Lung (tissue), 12 donors: ENCODE data around the gene FOXP3. TPM values are rescaled to one million over a fixed set of nuclear protein-coding genes. Genes with fewer than 3 reads are reported as not detected.

Experiments
- ATAC-seq: fragments of 200-7000 bp; cut with Tn5 transposase; one replicate; pipeline ENCODE4 v1.9.1; 2020; ENCODE audit warnings: moderate number of reproducible peaks; ENCODE audit not compliant: insufficient read depth, low FRiP score
- DNase-seq, 3 donors: peaks; one replicate each; pipeline ENCODE4 v3.0.0-alpha.2; 2013 to 2017
- H3K27ac ChIP-seq, 2 donors: one replicate each; pipeline ENCODE4 v1.5.1; 2013; ENCODE audit warnings: mild to moderate bottlenecking in 2 of 2, moderate library complexity in 2 of 2, control low read depth in 1 of 2, inconsistent platforms in 1 of 2, low read depth in 1 of 2, low read length in 1 of 2
- H3K27me3 ChIP-seq, 3 donors: one replicate each; pipeline ENCODE4 v1.5.1; 2013; ENCODE audit warnings: low read length in 2 of 3; ENCODE audit not compliant: control insufficient read depth in 3 of 3, insufficient read depth in 3 of 3
- H3K36me3 ChIP-seq, 4 donors: one replicate each; pipeline ENCODE4 v1.5.1; 2013; ENCODE audit warnings: low read length in 4 of 4, mild to moderate bottlenecking in 1 of 4, moderate library complexity in 1 of 4; ENCODE audit not compliant: control insufficient read depth in 4 of 4, insufficient read depth in 4 of 4
- H3K4me1 ChIP-seq, 5 donors: one replicate each; pipeline ENCODE4 v1.5.1; 2013; ENCODE audit warnings: low read length in 5 of 5, mild to moderate bottlenecking in 2 of 5, moderate library complexity in 1 of 5; ENCODE audit not compliant: control insufficient read depth in 5 of 5, insufficient read depth in 5 of 5
- H3K4me3 ChIP-seq: one replicate; pipeline ENCODE4 v1.5.1; 2013; ENCODE audit warnings: mild to moderate bottlenecking, control low read depth, moderate library complexity
- H3K9ac ChIP-seq, 2 donors: one replicate each; pipeline ENCODE4 v1.5.1; 2013; ENCODE audit warnings: low read length in 2 of 2, control low read depth in 1 of 2; ENCODE audit not compliant: insufficient read depth in 1 of 2
- H3K9me3 ChIP-seq, 4 donors: one replicate each; pipeline ENCODE4 v1.5.1; 2013; ENCODE audit warnings: low read length in 3 of 4, mild to moderate bottlenecking in 1 of 4, moderate library complexity in 1 of 4; ENCODE audit not compliant: control insufficient read depth in 4 of 4, insufficient read depth in 3 of 4
- CTCF ChIP-seq: IDR thresholded peaks from 2 replicates; pipeline ENCODE4 v1.5.1; 2012; ENCODE audit warnings: mild to moderate bottlenecking; ENCODE audit errors: control extremely low read depth, extremely low read depth
- WGBS, 2 donors: extraction: QIAGEN DNeasy Blood & Tissue Kit; methylation state at CpG; one replicate each; pipeline ENCODE4 v1.1.7; 2013; 5-methylcytosine and 5-hydroxymethylcytosine counted together
- polyA plus RNA-seq, 2 donors: library from polyadenylated mRNA; stranded (reverse); fragments of 200-250 nt; gene quantifications; one replicate each; pipeline ENCODE4 v1.2.1, GENCODE V29; 2013
- total RNA-seq, 2 donors: library from RNA; depleted of rRNA in 1 of 2; stranded (reverse); fragments of >200 nt in 1 of 2; gene quantifications; one replicate each; pipeline ENCODE4 v1.2.1, GENCODE V29; 2014 to 2021
- donor health status: control.
- donor health status: control.
- donor health status: Bipolar disorder and iron deficiency.
- donor health status: healthy.
- donor health status: DM: yes; HTN: yes; CAD: no.

The FOXP3 gene
- total and polyA plus RNA-seq, 4 donors: 0.12 to 1.4 (median 0.48) TPM

DNA sequence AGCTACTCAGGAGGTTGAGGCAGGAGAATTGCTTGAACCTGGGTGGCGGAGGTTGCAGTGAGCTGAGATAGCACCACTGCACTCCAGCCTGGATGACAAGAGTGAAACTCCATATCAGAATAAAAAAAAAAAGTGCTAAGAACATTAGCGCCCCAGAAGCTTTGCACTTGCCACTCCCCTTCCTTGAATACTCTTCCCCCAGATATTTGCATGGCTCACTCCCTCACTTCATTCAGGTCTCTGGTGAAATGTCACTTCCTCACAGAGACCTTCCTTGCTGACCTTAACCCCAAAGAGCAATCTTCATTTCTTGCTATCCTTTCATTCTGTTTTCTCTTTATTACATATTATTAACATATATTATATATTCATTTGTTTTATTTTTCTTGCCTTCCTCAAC lies 42.6 kb downstream of the FOXP3 start:
- ATAC-seq (no peak), DNase-seq (no peak)
- Histone ChIP-seq H3K36me3 (no peaks in the 10 kb centered on the region), H3K4me3 (no peak overlapping the region), H3K4me1 (no peaks in the 10 kb centered on the region), H3K27me3 (no peaks in the 10 kb centered on the region), H3K27ac (no peak overlapping the region), H3K9ac (no peak overlapping the region), H3K9me3 (peaks cover 0 to 6% (median under 1%) of the 10 kb centered on the region in 4 donors)
- TF ChIP-seq CTCF: no peak
- 64 to 78% methylated on average over 2 of the region's 2 CpGs for WGBS, 2 donors

DNA sequence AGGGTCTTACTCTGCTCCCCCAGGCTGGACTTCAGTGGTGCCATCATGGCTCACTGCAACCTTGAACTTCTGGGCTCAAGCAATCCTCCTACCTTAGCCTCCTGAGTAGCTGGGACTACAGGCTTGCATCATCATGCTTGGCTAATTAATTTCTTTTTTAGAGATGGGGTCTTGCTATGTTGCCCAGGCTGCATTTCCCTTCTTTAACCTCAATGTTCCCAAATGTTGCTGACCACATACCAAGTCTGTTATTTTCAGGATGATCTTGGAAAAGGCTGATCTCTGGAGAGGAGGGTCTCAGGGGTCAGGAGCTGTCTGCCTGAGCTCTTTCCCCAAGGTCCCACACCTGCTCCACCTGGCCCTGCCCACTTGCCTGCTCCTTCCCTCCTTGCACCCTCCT lies 44.4 kb downstream of the FOXP3 start:
- no peak for TF ChIP-seq CTCF
- DNase-seq: no peak
- H3K36me3 ChIP-seq: no peaks in the 10 kb centered on the region

DNA sequence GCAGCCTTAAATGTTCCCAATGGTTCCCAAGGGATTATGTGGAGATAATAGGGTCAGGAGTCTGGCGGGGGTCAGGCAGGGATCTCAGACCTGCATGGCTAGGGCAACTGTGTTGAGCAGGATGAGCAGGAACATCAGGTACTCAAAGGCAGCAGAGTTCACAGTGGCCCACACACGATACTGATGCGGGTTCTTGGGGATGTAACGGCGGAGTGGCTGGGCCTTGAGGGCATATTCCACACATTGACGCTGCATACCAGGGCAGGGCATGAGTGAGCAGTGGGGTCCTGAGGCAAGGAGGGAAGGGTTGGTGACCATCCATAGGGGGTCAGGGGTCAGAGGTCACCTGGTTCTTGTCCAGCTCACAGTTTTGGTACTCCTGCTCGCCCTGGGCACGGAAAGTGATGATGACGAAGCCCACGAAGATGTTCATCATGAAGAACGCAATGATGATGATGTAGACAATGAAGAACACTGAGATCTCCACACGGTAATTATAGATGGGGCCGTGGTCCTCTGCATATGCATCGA lies 49.4 kb downstream of the FOXP3 start:
- no peak overlapping the region for H3K4me3 ChIP-seq
- peaks cover 0 to 4% (median 0%) of the 10 kb centered on the region in 3 donors for H3K27me3 ChIP-seq
- H3K9ac ChIP-seq: no peak overlapping the region
- H3K36me3 ChIP-seq: no peaks in the 10 kb centered on the region
- no peak for ATAC-seq
- DNase-seq: no peak
- WGBS, 2 donors: 81 to 91% methylated on average over 14 of the region's 14 CpGs
- no peak overlapping the region for H3K27ac ChIP-seq
- no peak for TF ChIP-seq CTCF
- H3K4me1 ChIP-seq: no peaks in the 10 kb centered on the region
- peaks cover 0 to 11% (median 0%) of the 10 kb centered on the region in 4 donors for H3K9me3 ChIP-seq

More for the DNA sequence above, 44.4 kb downstream of the FOXP3 start:
- Histone ChIP-seq H3K4me1 (no peaks in the 10 kb centered on the region), H3K27me3 (no peaks in the 10 kb centered on the region), H3K4me3 (no peak overlapping the region), H3K9ac (no peak overlapping the region), H3K27ac (no peak overlapping the region), H3K9me3 (peaks cover 0 to 7% (median 0%) of the 10 kb centered on the region in 4 donors)
- ATAC-seq: no peak

DNA sequence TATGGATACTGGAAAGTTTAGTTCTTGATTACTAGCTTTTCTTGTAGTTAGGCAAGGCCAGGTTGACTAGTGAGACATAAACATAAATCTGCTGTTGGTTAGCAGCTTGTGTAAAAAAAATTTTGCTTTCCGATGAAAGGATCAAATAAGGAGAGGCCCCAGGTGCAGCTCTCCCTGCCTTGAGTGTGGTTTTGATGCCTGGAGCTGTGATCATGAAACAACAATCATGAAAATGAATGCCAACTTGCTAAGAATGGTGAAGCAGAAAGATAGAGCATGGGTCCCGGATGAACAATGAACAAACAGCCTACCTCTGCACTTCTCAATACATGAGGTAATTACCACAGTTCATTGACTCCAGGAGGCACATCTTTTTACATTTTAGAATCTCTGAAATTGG lies 50.1 kb downstream of the FOXP3 start:
- no peak for TF ChIP-seq CTCF
- no peak overlapping the region for H3K4me3 ChIP-seq
- H3K27me3 ChIP-seq: peaks cover 0 to 6% (median 0%) of the 10 kb centered on the region in 3 donors
- WGBS, 2 donors: 82 to 91% methylated on average over 2 of the region's 2 CpGs
- DNase-seq (no peak), ATAC-seq (no peak)
- no peak overlapping the region for H3K27ac ChIP-seq
- H3K9ac ChIP-seq: no peak overlapping the region
- peaks cover 0 to 11% (median 0%) of the 10 kb centered on the region in 4 donors for H3K9me3 ChIP-seq
- no peaks in the 10 kb centered on the region for H3K4me1 ChIP-seq
- H3K36me3 ChIP-seq: no peaks in the 10 kb centered on the region
